Measurements from ENCODE around the gene MED12L. TPM values are rescaled to one million over a fixed set of nuclear protein-coding genes. Genes with fewer than 3 reads are reported as not detected.

MED12L gene
- total and polyA plus RNA-seq, 2 donors from 2014 or later: 0.13 to 0.82 TPM

DNA sequence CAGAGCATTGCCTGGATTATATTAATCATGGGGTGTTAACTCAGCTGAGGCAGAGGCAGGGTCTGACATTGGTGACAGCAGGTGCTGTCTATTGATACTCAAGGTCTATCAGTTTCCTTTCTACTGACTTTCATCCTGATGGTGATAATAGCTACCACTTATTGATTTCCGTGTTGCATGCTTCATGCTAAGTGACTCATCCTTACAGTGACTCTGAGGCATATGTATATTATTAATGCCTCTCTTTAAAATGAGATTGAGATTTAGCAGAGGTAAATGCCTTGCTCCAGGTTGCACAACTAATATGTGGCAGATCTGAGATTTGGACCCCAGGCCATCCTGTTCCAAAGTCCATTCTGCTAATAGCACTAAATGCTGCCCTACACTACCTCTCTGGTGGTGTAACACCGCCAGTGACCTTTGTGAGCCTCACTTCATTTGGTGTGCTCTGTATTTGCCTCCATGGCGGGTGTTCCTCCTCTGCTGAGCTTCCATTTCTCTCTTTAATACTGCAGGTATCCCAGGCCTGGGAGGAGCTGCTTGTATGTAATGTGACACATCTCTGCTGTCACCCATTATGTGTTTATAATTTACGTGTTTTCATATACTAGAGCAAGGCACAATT is 67.1 kb downstream of the MED12L start:
- Histone ChIP-seq H3K36me3 (ENCODE audit: control insufficient read depth in 2 of 3, insufficient read depth in 3 of 3, low read length in 3 of 3) (no peaks in the 10 kb centered on the region), H3K4me1 (ENCODE audit: control insufficient read depth in 2 of 3, insufficient read depth in 2 of 3, low read depth in 1 of 3, low read length in 3 of 3) (no peaks in the 10 kb centered on the region), H3K9me3 (ENCODE audit: control insufficient read depth in 2 of 3, insufficient read depth in 1 of 3, low read length in 3 of 3) (no peaks in the 10 kb centered on the region), H3K4me3 (ENCODE audit: low read length in 3 of 3) (no peak overlapping the region), H3K27ac (ENCODE audit: low read depth in 2 of 2, low read length in 2 of 2) (no peak overlapping the region), H3K27me3 (ENCODE audit: control insufficient read depth, insufficient read depth, low read length) (no peaks in the 10 kb centered on the region), H3K9ac (ENCODE audit: low read length in 3 of 3) (no peak overlapping the region)
- DNase-seq: no peak
- intact Hi-C loops (cut with DNase I): loop anchor here (10.0 kb wide), 1 partner anchor 428 kb away; no protein-coding TSS in a partner anchor
- TF ChIP-seq, protein P1, sequence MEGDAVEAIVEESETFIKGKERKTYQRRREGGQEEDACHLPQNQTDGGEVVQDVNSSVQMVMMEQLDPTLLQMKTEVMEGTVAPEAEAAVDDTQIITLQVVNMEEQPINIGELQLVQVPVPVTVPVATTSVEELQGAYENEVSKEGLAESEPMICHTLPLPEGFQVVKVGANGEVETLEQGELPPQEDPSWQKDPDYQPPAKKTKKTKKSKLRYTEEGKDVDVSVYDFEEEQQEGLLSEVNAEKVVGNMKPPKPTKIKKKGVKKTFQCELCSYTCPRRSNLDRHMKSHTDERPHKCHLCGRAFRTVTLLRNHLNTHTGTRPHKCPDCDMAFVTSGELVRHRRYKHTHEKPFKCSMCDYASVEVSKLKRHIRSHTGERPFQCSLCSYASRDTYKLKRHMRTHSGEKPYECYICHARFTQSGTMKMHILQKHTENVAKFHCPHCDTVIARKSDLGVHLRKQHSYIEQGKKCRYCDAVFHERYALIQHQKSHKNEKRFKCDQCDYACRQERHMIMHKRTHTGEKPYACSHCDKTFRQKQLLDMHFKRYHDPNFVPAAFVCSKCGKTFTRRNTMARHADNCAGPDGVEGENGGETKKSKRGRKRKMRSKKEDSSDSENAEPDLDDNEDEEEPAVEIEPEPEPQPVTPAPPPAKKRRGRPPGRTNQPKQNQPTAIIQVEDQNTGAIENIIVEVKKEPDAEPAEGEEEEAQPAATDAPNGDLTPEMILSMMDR (IDR thresholded peaks at IDR 0.05; ENCODE audit: borderline replicate concordance, extremely low read depth, insufficient read depth): no peak
- no peak for FAIRE-seq

DNA sequence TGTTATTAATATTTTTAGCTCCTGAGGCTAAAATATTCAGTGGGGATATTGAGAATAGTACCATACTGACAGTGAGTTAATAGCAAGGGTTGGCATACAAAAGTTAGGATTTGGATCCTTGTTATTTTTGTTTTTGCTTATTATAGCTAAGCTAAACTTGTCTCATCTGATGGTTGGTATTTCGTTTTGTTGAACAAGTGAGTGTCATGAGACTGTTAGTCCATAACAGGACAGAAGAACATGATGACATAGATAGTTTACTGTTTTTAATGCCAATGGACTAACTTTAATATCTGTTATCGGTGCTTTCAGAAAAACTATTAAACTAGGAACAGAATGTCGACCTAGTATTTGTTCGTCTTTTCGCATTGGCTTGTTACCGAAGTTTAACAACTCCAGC is 69.1 kb downstream of the MED12L start:
- H3K4me1 ChIP-seq (ENCODE audit: control insufficient read depth in 2 of 3, insufficient read depth in 2 of 3, low read depth in 1 of 3, low read length in 3 of 3): no peaks in the 10 kb centered on the region
- no peak overlapping the region for H3K27ac ChIP-seq (ENCODE audit: low read depth in 2 of 2, low read length in 2 of 2)
- TF ChIP-seq, protein P1 (IDR thresholded peaks at IDR 0.05; ENCODE audit: borderline replicate concordance, extremely low read depth, insufficient read depth): no peak
- H3K4me3 ChIP-seq (ENCODE audit: low read length in 3 of 3): no peak overlapping the region
- no peak for DNase-seq
- intact Hi-C loops (cut with DNase I): loop anchor here (10.0 kb wide), 1 partner anchor 430 kb away; no protein-coding TSS in a partner anchor
- no peaks in the 10 kb centered on the region for H3K9me3 ChIP-seq (ENCODE audit: control insufficient read depth in 2 of 3, insufficient read depth in 1 of 3, low read length in 3 of 3)
- FAIRE-seq: no peak
- H3K9ac ChIP-seq (ENCODE audit: low read length in 3 of 3): no peak overlapping the region
- H3K36me3 ChIP-seq (ENCODE audit: control insufficient read depth in 2 of 3, insufficient read depth in 3 of 3, low read length in 3 of 3): no peaks in the 10 kb centered on the region
- no peaks in the 10 kb centered on the region for H3K27me3 ChIP-seq (ENCODE audit: control insufficient read depth, insufficient read depth, low read length)

DNA sequence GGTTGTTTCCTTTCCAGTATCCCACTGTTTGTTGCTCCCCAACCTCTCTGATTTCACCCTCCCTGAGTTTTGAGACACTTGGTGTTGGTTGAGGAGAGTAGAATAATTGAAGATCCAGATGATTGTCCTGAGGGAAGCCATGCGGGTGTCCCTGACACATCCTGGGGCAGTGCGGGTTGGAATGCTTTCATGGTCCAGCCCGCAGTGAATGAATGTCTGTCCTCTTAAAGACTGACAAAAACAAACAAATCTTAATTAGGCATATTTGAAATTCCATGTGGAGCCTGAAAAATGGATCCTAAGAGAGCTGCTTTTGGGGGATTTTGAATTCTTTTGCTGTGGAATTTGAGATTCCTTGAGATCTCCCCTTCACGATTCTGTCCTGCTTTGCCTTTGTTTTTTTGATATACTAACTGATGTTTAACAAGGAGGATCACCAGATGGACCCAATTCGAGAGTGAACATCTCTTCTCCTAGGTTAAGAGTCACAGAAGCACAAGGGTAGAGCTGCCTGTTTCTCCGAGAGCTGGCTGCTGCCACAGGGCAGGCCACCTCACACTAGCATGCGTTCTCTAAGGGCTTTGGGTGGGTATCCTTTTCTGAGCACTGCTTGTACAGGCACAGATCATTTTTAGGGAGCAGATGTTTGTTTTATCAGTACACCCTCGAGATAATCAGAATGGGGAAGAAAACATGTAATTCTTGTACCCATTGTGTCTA is 70.1 kb downstream of the MED12L start:
- no peak for FAIRE-seq
- intact Hi-C loops (cut with DNase I): loop anchor here (10.0 kb wide), 1 partner anchor 431 kb away; no protein-coding TSS in a partner anchor

More for the DNA sequence above, 70.1 kb downstream of the MED12L start:
- H3K4me1 ChIP-seq (ENCODE audit: control insufficient read depth in 2 of 3, insufficient read depth in 2 of 3, low read depth in 1 of 3, low read length in 3 of 3): no peaks in the 10 kb centered on the region
- H3K36me3 ChIP-seq (ENCODE audit: control insufficient read depth in 2 of 3, insufficient read depth in 3 of 3, low read length in 3 of 3): no peaks in the 10 kb centered on the region
- H3K27ac ChIP-seq (ENCODE audit: low read depth in 2 of 2, low read length in 2 of 2): no peak overlapping the region
- H3K9me3 ChIP-seq (ENCODE audit: control insufficient read depth in 2 of 3, insufficient read depth in 1 of 3, low read length in 3 of 3): no peaks in the 10 kb centered on the region
- TF ChIP-seq, protein P1 (IDR thresholded peaks at IDR 0.05; ENCODE audit: borderline replicate concordance, extremely low read depth, insufficient read depth): no peak
- no peak overlapping the region for H3K4me3 ChIP-seq (ENCODE audit: low read length in 3 of 3)
- no peaks in the 10 kb centered on the region for H3K27me3 ChIP-seq (ENCODE audit: control insufficient read depth, insufficient read depth, low read length)
- H3K9ac ChIP-seq (ENCODE audit: low read length in 3 of 3): no peak overlapping the region
- no peak for DNase-seq

Data from kidney (tissue), 14 donors.